COLO829 (cell line): ENCODE results near the gene NPM1.
"Not testable (repeated sequence)": the region's sequence is repeated elsewhere in the genome, so short reads cannot be mapped to it uniquely, and the experiment has no call there.

Experiments
- DNase-seq: peaks from one replicate; pipeline ENCODE4 v3.0.0; 2012; ENCODE audit warnings: low spot score

Gene NPM1, protein sequence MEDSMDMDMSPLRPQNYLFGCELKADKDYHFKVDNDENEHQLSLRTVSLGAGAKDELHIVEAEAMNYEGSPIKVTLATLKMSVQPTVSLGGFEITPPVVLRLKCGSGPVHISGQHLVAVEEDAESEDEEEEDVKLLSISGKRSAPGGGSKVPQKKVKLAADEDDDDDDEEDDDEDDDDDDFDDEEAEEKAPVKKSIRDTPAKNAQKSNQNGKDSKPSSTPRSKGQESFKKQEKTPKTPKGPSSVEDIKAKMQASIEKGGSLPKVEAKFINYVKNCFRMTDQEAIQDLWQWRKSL

GRCh38 chr5:171387345-171387969 lies at the start of gene NPM1:
Gene NPM1, plus strand, starts transcription at chr5:171387849. Its CDS starts 100 bp downstream, at chr5:171387949.
- peak; percentile 98 for DNase-seq

- no peak for DNase-seq
Measured at GRCh38 chr5:171340042-171340441, 47.6 kb upstream of the NPM1 start.

DNA sequence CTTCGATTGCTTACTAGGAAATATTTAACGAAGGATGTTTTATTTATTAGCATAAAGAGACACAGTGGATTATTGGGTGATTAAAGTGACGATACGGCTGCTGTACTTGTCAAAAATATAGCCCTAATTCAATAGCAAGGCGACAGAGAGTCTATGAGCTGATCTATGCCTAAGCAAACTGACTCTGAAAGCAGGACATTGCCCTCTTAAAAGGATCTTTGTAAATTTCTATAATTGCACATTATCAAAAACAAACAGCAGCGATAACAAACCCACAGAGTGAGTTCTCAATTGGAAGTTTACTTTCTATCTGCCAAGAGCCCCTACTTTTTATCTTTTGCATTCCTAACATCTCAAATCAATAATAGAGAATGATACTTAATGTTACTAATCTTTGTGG lies 47.2 kb upstream of the NPM1 start:
- DNase-seq, result no peak

DNA sequence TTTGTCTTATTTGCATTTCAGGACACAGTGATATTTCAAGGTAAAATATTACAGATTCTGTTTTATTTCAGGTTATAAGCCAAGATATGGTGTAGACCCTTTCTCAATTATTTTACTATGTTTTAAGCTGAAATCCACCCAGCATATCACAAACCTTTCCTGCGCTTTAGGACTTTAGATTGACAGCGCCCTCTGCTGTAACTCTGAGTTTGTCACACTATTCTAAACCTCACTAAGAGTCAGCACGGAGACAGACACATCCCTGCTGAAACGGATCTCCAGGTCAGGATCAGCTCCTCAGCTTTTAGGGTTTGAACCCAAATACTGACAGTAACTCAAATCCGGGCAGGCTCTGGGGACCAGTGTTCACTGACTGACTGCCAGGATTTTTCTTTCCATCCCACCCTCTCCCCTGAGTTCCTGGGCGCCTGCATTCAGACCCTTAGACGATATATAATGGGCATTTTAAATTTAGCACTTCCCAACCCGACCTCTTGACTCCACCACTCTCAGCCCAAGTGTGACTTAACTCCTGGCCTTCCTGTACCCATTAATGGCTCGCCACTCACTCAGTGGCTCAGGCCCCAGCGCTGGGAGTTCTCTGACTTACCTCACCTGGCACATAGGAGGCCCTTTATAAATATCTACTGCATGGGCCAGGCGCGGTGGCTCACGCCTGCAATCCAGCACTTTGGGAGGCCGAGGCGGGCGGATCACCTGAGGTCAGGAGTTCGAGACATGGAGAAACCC lies 45.1 kb upstream of the NPM1 start:
- DNase-seq, result peak; percentile 12

GRCh38 chr5:171344936-171345608 lies 42.6 kb upstream of the NPM1 start:
- DNase-seq, result no peak

DNA sequence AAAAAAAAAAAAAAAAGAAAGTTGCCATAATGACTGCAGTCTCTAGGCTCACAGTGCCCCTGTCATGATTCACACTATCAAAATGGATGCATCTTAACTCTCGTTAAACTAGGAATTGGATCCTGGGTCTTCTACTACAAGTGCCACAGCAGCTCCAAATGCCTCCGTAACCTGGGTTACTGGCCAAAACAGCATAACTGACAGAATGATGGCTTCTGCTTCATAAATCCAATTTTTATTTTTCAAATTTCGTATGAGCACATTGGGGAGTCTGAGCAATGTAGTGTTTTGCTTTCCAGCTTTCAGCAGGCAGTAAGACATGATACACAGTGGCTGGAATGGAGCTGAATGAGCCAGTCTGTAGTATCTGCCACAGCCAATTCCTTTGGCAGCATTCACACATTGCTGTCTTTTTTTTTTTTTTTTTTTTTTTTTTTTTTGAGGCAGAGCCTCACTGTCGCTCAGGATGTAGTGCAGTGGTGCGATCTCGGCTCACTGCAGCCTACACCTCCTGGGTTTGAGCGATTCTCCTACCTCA lies 36.0 kb upstream of the NPM1 start:
- no peak for DNase-seq

- DNase-seq, result no peak
Measured at GRCh38 chr5:171355302-171355724, 32.3 kb upstream of the NPM1 start.

GRCh38 chr5:171357843-171358242 lies 29.8 kb upstream of the NPM1 start:
- DNase-seq, result no peak

DNA sequence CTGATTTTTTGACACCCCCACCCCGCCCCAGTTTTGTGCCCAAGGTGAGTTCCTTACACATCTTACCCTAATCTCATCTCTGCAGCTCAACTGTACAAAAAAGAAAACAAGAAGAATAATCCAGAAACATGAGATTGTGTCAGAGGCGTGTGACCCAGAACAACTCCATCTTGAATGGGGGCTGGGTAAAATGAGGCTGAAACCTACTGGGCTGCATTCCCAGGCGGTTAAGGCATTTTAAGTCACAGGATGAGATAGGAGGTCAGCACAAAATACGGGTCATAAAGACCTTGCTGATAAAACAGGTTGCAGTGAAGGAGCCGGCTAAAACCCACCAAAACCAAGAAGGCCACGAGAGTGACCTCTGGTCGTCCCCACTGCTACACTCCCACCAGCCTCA lies 26.5 kb upstream of the NPM1 start:
- not testable (repeated sequence) for DNase-seq

DNA sequence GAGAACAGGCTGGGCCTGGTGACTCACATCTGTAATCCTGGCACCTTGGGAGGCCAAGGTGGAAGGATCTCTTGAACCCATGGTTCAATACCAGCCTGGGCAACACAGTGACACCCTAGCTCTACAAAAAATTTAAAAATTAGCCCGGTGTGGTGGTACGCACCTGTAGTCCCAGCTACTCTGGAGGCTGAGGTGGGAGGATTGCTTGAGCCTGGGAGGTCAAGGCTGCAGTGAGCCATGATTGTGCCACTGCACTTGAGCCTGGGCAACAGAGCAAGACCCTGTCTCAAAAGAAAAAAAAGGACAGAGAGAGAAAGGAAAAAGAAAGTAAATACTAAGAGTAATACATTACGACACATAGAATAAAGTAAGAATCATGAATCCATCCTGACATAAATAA lies 24.4 kb upstream of the NPM1 start:
- DNase-seq, result not testable (repeated sequence)

- DNase-seq, result no peak
Measured at GRCh38 chr5:171363846-171364245, 23.8 kb upstream of the NPM1 start.

- no peak for DNase-seq
Measured at GRCh38 chr5:171365351-171365750, 22.3 kb upstream of the NPM1 start.

- DNase-seq, result no peak
Measured at GRCh38 chr5:171366645-171367044, 21.0 kb upstream of the NPM1 start.

DNA sequence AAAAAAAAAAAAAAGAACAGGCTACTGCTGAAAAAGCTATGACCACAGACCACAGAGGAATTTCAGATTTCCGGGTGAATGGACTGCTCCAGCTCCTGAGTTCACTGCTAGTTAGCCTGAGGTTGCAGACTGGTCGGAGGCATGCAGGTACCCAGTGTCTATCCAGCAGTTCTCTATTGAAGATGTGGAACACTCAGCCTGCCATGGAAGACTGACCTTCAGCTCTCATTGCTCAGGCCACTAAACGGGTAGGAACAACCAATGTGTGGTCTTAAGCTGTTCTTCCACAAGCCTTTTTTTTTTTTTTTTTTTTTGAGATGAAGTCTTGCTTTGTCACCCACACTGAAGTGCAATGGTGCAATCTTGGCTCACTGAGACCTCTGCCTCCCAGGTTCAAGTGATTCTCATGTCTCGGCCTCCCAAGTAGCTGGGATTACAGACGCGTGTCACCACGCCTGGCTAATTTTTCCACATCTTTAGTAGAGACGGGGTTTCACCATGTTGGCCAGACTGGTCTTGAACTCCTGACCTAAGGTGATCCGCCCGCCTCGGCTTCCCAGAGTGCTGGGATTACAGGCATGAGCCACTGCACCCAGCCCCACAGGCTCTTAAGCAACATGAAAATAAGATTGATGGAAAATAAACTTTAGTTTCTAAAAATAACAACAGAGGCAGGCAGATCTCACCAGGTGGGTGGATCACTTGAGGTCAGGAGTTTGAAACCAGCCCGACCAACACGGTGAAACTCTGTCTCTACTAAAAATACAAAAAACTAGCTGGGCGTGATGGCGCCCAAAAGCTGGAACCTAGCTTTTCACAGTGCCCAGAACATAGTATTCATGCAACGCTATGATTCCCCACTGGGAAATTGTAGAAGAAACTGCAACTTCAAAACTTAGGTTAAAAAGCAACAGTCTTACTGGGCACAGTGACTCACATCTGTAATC lies 20.0 kb upstream of the NPM1 start:
- peak; percentile 14 for DNase-seq

DNA sequence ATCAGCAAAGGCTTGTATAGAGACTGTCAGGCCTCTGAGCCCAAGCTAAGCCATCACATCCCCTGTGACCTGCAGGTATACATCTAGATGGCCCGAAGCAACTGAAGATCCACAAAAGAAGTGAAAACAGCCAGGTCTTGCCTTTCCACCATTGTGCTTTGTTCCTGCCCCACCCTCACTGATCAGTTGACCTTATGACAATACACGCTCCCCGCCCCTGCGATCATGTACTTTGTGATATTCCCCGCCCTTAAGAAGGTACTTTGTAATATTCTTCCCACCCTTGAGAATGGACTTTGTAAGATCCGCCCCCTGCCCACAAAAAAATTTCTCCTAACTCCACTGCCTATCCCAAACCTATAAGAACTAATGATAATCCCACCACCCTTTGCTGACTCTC lies 18.6 kb upstream of the NPM1 start:
- no peak for DNase-seq

DNA sequence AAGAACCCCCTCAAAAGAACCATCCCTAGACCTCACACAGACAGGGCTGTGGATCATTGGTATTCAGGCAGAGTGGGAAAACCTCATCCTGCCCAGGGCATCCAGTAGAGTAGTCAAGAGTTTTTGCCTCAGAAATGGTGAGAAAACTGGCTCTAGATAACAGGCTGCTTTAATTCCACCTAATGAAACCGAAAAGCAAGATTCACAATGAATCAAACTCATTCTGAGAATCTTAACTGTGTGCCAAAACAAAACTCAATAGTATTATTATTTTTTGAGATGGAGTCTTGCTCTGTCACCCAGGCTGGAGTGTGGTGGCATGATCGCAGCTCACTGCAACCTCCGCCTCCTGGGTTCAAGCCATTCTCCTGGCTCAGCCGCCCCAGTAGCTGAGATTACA lies 17.8 kb upstream of the NPM1 start:
- no peak for DNase-seq

DNA sequence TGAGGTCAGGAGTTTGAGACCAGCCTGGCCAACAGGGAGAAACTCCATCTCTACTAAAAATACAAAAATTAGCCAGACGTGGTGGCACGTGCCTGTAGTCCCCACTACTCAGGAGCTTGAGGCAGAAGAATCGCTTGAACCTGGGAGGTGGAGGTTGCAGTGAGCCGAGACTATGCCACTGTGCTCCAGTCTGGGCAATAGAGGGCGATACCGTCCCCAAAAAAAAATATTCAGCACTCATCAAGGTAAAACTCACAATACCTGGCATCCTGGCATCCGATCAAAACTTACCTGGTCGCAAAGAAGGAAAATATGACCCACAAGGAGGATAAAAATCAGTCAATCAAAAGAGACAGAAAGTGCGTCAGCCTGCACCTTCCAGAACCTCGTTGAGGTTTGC lies 16.8 kb upstream of the NPM1 start:
- not testable (repeated sequence) for DNase-seq

DNA sequence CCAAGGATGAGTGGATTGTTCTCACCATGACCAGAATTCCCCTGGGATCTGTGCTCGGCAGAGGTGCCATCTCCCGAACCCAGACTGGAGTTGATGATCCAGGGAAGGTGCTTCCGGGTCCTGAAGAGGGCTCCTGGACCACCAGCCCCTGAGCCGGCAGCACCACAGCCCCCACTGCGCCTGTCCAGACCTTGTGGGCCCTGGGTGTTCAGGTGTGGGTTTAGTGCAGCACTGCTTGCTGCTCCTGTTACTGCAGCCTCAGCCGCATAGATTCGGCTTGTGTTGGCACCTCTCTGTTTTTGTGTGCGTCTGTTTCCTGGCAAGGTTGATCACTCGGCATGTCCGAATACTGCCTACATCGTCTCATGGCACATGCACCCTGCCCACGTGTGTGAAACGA lies 16.3 kb upstream of the NPM1 start:
- DNase-seq, result no peak

DNA sequence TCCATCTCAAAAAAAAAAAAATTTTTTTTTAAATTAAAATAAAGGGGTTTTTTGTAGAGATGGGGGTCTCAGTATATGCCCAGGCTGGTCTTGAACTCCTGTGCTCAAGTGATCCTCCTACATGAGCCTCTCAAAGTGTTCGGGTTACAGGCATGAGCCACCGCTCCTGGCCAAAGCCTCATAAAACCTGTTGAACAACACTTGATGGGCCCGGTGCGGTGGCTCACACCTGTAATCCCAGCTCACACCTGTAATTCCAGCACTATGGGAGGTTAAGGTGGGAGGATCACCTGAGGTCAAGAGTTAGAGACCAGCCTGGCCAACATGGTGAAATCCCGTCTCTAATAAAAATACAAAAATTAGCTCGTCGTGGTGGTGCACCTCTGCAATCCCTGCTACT lies 7.7 kb upstream of the NPM1 start:
- DNase-seq, result no peak

- DNase-seq, result not testable (repeated sequence)
Measured at GRCh38 chr5:171384416-171384815, 3.2 kb upstream of the NPM1 start.

DNA sequence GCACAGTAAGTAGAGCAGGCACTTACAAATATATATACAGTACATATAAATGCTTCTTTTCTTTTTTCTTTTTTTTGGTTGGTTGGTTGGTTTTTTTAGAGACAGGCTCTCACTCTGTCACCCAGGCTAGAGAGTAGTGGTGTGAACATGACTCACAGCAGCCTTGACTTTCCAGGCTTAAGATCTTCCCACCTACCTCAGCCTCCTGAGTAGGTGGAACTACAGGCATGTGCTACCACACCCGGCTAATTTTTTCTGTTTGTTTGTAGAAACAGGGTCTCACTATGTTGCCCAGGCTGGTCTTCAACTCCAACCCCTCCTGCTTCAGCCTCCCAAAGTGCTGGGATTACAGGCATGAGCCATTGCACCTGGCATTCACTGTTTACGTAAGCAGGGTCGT lies 2.6 kb upstream of the NPM1 start:
- DNase-seq, result not testable (repeated sequence)
